Limb (tissue), 2 donors: Measurements from ENCODE around the gene IGFBP5.

Experiments used
- DNase-seq, 2 donors: peaks; one replicate each; pipeline ENCODE4 v3.0.0-alpha.2; 2016; ENCODE audit errors: extremely low spot score in 2 of 2

The IGFBP5 gene

GRCh38 chr2:216666461-216667233, 28.7 kb downstream of the IGFBP5 start:
- DNase-seq: peak; percentile 78 to 89

- DNase-seq: peak in 1 of 2 donors; percentile 67
Measured at GRCh38 chr2:216665717-216666116, 29.6 kb downstream of the IGFBP5 start.

- DNase-seq: peak; percentile 54 to 62
Measured at GRCh38 chr2:216665242-216665641, 30.1 kb downstream of the IGFBP5 start.

GRCh38 chr2:216664593-216665034, 30.7 kb downstream of the IGFBP5 start:
- no peak for DNase-seq

- DNase-seq: no peak
Measured at GRCh38 chr2:216663846-216664245, 31.5 kb downstream of the IGFBP5 start.

GRCh38 chr2:216663106-216663505, 32.2 kb downstream of the IGFBP5 start:
- no peak for DNase-seq

GRCh38 chr2:216661639-216662375, 33.5 kb downstream of the IGFBP5 start:
- DNase-seq: no peak

- no peak for DNase-seq
Measured at GRCh38 chr2:216661051-216661450, 34.3 kb downstream of the IGFBP5 start.

- DNase-seq: no peak
Measured at GRCh38 chr2:216660496-216660895, 34.9 kb downstream of the IGFBP5 start.

- no peak for DNase-seq
Measured at GRCh38 chr2:216659276-216659675, 36.1 kb downstream of the IGFBP5 start.

- no peak for DNase-seq
Measured at GRCh38 chr2:216658757-216659156, 36.6 kb downstream of the IGFBP5 start.

GRCh38 chr2:216657980-216658379, 37.4 kb downstream of the IGFBP5 start:
- no peak for DNase-seq

- no peak for DNase-seq
Measured at GRCh38 chr2:216657086-216657855, 38.1 kb downstream of the IGFBP5 start.

GRCh38 chr2:216654528-216655052, 40.8 kb downstream of the IGFBP5 start:
- no peak for DNase-seq

GRCh38 chr2:216653931-216654365, 41.4 kb downstream of the IGFBP5 start:
- DNase-seq: no peak

GRCh38 chr2:216653093-216653799, 42.1 kb downstream of the IGFBP5 start:
- no peak for DNase-seq

GRCh38 chr2:216652566-216652965, 42.8 kb downstream of the IGFBP5 start:
- no peak for DNase-seq

GRCh38 chr2:216651351-216651881, 43.9 kb downstream of the IGFBP5 start:
- DNase-seq: no peak

- no peak for DNase-seq
Measured at GRCh38 chr2:216650626-216651257, 44.6 kb downstream of the IGFBP5 start.

GRCh38 chr2:216649574-216649973, 45.8 kb downstream of the IGFBP5 start:
- no peak for DNase-seq
